ENCODE results near the gene PRPF38B. TPM values are rescaled to one million over a fixed set of nuclear protein-coding genes. Genes with fewer than 3 reads are reported as not detected.

PRPF38B gene
- total and polyA plus RNA-seq, 10 of the 15 experiments (the other 5 are each of a cell fraction or from before 2014, with no cell fraction given), result 32.9 to 79.2 (median 47.8) TPM

DNA sequence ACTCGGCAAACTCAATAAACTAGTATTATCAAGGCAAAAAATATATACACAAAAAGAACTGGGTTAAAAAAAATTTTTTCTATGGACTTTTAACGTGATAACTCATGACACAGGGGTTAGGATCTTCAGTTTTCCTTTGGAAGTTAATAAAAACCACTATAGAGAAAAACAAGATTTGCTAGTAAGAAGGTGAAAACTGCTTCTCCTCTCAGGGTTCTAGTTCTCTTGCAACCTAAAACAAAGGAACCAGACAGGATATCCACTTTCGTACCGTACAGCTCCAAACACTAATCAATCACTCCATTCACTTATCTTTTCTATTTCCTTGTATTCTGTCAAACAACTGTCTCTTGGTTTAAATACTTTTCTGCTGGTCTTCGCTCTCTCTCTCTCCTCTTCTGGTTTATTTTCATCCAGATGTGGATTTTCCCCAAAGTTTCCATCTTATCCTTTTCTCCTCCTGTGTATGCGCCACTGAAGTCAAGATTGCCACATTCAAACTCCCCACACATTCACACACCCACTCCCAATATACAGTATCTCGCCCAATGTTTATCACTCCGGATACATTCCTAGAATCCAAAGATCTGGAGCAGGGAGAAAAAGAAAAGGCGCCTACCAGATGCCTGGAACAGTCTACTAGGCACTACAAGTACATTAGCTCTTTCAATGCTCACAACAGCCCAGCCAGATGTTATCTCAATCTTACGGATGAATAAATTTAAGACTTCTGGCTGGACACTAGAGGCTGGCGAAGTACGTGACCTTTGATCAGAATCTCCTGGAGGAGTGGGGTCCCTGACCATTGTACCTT is 775 bp upstream of the PRPF38B start:
- H4K20me1 ChIP-seq (ENCODE audit: control insufficient read depth, insufficient read depth), result no peaks in the 10 kb centered on the region
- FAIRE-seq (peak; percentile 23), ATAC-seq (peak; percentile 3), DNase-seq (ENCODE audit: low read depth, low spot score) (no peak)
- H3K79me2 ChIP-seq (ENCODE audit: control insufficient read depth, insufficient read depth, low read length), result peaks cover 53% of the 10 kb centered on the region
- in situ Hi-C loops (cut with MboI), result no loop called here
- ChIA-PET POLR2A (interaction anchor here (1.1 to 2.2 kb wide), 13 partner anchors 11 to 409 kb away, joined by 3 to 9 read pairs (median 4); partner anchors contain the start of genes EEIG2, GPSM2 and HENMT1), RAD21 (ENCODE audit: unreplicated experiment) (interaction anchor here (0.6 to 2.2 kb wide), 10 partner anchors 11 to 205 kb away, joined by 3 to 12 read pairs (median 4); partner anchors contain the start of genes EEIG2 and HENMT1), CTCF (interaction anchor here (0.6 to 3.0 kb wide), 10 partner anchors 8 to 421 kb away, joined by 3 to 11 read pairs (median 5); partner anchors contain the start of gene HENMT1), SMC1A (ENCODE audit: uncharacterized antibody, unreplicated experiment) (interaction anchor here (0.8 to 2.7 kb wide), 8 partner anchors 11 to 157 kb away, joined by 3 to 13 read pairs (median 4); partner anchors contain the start of genes EEIG2 and HENMT1)
- peak overlapping the region; percentile 95 for H3K4me2 ChIP-seq (ENCODE audit: control insufficient read depth, insufficient read depth)
- TF ChIP-seq TCF7 (IDR thresholded peaks at IDR 0.05; ENCODE audit: borderline replicate concordance), result no peak
- peak; percentile 7 to 8; a peak in 1 of 4 replicates for TF ChIP-seq IKZF2 (IDR thresholded peaks at IDR 0.05)
- TSS peak; percentile 94 for BruUV-seq (replicated peaks)
- H3K9me3 ChIP-seq (replicated peaks; ENCODE audit: control insufficient read depth, insufficient read depth, low read length), result no peaks in the 10 kb centered on the region
- peak overlapping the region; percentile 88 for H3K27ac ChIP-seq (ENCODE audit: control insufficient read depth, insufficient read depth)
- H2AFZ ChIP-seq (ENCODE audit: control insufficient read depth, low read depth, low read length), result peak overlapping the region; percentile 94
- H3K4me1 ChIP-seq (ENCODE audit: control insufficient read depth, insufficient read depth, low read length), result no peaks in the 10 kb centered on the region
- intact Hi-C loops (cut with micrococcal nuclease; ENCODE audit: unreplicated experiment), result loop anchor here (5.0 kb wide), 2 partner anchors 179 to 206 kb away; no protein-coding TSS in a partner anchor
- no peaks in the 10 kb centered on the region for H3K27me3 ChIP-seq (replicated peaks in 1 of 2; ENCODE audit: control insufficient read depth in 2 of 2, insufficient read depth in 2 of 2, low read length in 1 of 2)
- peak overlapping the region; percentile 88 for H3K9ac ChIP-seq (ENCODE audit: control insufficient read depth, insufficient read depth, low read length)
- H3K36me3 ChIP-seq (ENCODE audit: control insufficient read depth in 2 of 2, insufficient read depth in 2 of 2, low read length in 1 of 2), result no peaks in the 10 kb centered on the region
- 18% methylated on average over 12 of the region's 12 CpGs for WGBS (ENCODE audit: insufficient coverage, insufficient replicate concordance, low lambda C conversion rate, missing lambda C conversion rate)
- H3K4me3 ChIP-seq, result peak overlapping the region; percentile 96
